GM21360 (cell line): ENCODE measurements around the gene URB1.
"Not testable (repeated sequence)": the region's sequence is repeated elsewhere in the genome, so short reads cannot be mapped to it uniquely, and the experiment has no call there.

Experiments used
- ATAC-seq: cut with Tn5 transposase; IDR thresholded peaks from one replicate; pipeline ENCODE4 v1.9.1; 2021; ENCODE audit warnings: mild to moderate bottlenecking, moderate library complexity; ENCODE audit not compliant: unreplicated experiment

URB1 gene

DNA sequence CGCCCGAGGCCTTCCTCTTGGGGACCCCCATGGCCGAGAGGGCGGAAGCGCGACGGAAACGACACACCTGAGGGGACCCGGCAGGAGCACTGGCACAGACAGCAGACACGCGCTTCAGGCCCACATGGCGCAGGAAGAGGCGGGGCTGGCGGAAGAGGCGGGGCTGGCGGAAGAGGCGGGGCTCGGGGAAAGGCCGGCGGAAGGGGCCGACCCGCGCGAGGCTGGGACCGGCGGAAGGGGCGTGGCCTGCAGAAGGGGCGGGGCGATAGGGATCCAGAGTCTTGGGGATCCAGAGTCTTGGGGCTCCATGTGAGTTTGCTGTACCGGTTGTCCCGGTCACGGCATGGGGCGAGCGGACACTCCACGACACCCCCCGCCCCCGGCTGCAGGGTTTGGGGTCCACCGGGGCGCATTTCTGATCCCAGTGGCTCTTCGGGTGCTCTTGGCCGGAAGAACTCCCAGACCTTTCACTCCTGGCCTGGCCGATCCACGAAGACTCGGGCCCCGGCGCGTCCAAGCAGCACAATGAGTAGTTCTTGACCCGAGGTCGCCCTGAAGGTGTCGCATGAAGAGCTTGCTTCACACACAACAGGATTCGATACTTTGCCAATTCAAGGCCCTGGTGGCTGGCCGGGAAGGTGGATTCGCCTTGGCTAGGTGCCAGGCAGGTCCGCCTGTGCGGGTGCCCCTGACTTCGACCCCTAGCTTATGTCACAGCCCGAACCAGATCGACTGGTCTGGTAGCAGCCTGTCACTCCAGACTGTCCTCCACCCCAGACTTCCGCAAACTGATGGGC is at the start of gene URB1:
URB1 (minus strand) TSS at position 133 of the 797 bp plus-strand sequence; CDS start at position 31, 102 bp downstream.
- peak; percentile 92 for ATAC-seq

DNA sequence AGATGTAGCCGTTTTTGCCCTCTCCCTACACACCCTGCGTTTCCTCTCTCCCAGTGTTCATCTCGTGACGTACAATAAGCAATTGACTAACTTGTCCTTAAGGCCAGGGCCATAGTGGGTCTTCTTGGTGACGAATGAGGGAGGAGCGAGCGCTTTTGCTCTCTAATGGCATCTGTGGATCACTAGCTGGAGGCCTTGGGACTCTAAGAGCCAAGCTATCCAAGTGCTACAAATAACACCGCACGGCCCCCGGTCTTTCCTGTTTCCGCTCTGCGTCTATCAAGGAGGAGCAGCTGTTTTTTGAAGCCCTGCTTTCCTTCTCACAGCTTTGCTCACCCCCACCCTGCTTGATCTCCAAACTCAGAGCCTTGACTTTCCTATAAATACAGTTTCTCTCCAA is 44.9 kb upstream of the URB1 start:
- ATAC-seq, result no peak

- not testable (repeated sequence) for ATAC-seq
Observed at GRCh38 chr21:32432982-32433660, 40.3 kb upstream of the URB1 start.

GRCh38 chr21:32427958-32428623 is 35.3 kb upstream of the URB1 start:
- no peak for ATAC-seq

- no peak for ATAC-seq
Observed at GRCh38 chr21:32426592-32427051, 33.8 kb upstream of the URB1 start.

DNA sequence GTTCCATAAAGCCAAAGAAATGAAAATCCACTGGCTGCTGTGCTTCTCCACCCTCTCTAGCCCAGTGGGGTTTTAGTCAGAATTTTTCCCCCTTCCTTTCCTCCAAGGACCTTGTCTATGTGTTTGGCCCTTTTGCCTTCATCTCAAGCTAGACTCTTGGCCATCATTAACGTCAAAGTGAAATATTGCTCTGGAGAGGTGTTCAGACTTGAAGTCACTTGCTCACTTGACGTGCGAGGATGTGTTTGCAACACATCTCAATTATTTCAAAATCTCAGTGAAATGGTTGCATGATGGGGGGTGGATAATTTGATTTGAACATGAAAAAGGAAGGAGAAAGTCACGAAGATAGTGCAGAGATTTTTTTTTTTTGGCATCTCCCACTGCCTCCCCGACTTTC is 33.3 kb upstream of the URB1 start:
- ATAC-seq, result no peak

DNA sequence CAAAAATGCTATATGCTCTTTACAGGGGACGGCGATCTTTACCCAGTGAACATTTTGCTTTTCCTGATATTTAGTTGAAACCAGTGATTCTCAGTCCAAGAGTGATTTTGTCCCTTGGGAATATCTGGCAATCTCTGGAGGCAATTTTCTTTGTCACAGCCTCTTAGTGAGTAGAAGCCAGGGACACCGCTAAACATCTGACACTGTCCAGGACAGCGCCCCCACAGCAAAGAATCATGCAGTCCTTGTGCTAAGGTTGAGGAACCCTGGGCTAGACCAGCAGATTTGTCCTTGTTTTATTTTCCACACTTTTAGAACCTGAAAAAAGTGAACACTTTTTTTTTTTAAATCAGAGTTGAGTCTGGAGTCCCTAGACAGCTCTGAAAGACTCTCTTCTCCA is 32.8 kb upstream of the URB1 start:
- no peak for ATAC-seq

DNA sequence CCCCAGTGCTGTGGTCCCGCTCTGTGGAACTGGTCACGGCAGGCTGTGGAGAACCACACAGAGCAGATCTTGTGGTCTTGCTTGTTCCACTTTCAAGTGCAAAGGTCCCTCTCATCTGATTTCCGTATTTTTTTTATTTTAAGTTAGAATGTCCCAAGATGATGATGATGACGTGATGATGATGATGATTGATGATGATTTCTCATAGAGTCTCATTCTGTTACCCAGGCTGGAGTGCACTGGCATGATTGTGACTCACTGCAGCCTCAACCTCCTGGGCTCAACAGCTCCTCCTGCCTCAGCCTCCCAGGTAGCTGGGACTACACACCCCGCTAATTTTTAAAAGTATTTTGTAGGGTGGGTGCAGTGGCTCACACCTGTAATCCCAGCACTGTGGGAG is 31.9 kb upstream of the URB1 start:
- ATAC-seq, result no peak

- ATAC-seq, result no peak
Observed at GRCh38 chr21:32424191-32424535, 31.4 kb upstream of the URB1 start.

GRCh38 chr21:32423320-32424190 is 30.7 kb upstream of the URB1 start:
- ATAC-seq, result no peak

GRCh38 chr21:32422064-32422463 is 29.3 kb upstream of the URB1 start:
- ATAC-seq, result no peak

- ATAC-seq, result no peak
Observed at GRCh38 chr21:32418146-32418545, 25.3 kb upstream of the URB1 start.

DNA sequence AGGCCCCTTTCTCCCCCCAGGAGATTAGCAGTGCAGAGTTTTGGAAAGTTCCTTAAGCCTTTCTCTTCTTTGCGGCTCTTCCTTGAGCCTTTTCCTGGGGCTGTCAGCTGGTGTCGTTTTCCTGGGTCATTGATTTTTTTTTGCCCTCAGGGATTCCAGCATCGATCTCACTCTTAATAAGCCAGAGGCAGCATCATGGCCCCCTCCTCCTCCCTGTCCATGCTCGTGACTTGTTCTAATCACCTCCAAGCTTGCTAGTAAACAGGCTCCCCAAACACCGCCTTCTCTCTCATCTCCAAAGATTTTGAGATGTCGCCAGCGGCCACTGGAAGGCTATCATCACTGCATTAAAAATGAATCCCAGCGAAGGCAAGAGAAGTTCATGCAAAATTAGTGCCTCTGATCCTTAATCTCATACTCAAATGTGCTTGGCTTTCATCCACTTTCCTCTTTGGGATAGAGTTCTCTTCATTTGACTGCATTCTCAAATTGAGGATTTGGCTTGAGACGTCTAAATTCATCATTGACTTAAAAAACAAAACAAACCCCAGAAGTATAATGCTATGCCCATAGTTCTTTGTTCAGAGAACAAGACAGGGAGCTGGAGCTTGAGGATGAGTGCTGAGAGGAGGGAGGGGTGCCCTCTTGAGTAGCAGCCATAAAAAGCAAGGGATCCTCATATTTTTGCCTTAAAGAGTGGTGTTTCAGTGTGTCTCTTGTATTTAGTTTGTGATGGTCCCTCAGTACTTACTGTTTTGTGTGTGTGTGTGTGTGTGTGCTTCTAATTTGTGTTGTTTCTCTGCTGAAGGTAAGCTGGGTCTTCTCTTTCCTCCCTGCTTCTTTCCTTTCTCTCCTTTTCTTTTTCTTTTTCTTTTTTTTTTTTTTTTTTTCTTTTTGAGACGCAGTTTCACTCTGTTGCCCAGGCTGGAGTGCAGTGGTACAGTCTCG is 22.9 kb upstream of the URB1 start:
- no peak for ATAC-seq

DNA sequence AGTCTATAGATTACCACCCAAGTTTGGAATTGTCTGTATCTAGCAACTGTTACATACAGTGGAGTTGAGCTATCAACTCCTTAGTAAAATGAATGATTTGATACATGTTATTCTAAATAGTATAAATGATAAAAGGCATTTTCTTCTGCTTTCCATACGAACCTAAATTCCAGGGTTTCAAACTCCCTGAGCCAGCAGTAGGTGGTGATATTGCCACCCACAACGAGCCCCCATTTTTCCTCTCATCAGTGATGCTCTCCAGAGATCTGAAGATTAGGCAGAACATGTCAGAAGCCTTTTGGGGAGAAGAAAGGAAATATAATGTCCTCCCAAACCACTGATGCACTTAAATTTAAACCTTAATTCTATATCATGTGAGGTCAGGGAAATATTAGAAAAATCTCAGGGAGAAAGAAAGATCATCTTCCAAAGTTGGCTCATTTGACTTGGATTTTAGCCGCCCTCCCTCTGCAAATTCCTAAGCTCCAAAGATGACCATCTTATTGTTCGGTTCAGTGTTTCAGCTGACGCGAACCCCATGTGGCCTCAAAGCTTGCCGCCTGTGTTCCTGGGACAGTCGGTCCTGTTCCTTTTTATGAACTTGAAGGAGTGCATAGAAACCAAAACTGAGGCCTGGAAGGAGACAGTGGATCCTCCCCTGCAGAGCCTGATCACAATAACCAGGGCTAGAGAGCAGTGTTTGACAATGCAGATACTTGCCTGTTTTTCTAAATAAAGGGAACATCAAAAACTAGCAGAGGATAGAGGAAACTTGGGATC is 22.0 kb upstream of the URB1 start:
- no peak for ATAC-seq

- no peak for ATAC-seq
Observed at GRCh38 chr21:32413697-32414578, 21.1 kb upstream of the URB1 start.

- ATAC-seq, result no peak
Observed at GRCh38 chr21:32413015-32413504, 20.2 kb upstream of the URB1 start.

- no peak for ATAC-seq
Observed at GRCh38 chr21:32412162-32413014, 19.6 kb upstream of the URB1 start, which contains the start of gene EVA1C. TSS of gene EVA1C (plus strand) at chr21:32412706. CDS start at chr21:32412854, 148 bp downstream.
